Measurements from ENCODE around the gene BCL11B.
"Not testable (repeated sequence)": the region's sequence is repeated elsewhere in the genome, so short reads cannot be mapped to it uniquely, and the experiment has no call there.

BCL11B gene

DNA sequence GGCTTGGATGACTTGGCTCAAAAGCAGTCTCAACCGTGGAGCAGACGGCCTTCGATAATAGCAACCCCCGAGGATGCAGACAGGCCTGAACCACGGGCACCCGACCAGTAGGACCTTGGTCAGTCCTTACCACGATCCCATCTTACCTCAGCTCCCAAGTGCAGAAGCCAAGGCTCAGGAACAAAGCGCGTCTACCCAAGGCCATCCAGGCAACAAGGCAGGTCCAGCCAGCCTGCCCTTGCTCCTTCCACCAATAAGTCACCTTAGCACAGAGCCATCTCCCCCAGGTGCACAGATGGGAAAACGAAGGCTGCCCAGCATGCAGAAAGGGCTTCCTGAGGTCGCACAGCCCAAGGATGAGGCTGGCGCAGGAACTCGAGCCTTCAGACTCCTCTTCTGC is 77.3 kb downstream of the BCL11B start:
- DNase-seq = no peak

DNA sequence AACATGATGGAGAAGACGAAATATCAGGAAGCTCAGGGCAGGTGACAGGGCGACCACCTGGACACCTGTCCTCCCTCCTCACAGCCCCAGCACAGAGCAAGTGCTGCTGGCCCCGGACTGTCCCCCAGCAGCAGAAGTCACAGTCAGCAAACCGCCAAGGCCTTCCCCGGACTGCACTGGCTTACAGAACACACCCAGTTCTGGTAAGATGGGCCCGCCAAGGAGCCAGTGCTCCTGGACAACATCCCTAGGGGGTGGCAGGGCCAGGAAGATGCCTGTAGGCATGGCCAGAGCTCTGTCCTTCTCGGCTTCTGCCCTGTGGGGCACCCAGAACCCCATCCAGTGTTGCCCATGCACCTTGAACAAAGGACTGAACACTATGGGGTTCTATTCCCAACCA is 77.9 kb downstream of the BCL11B start:
- DNase-seq = no peak

DNA sequence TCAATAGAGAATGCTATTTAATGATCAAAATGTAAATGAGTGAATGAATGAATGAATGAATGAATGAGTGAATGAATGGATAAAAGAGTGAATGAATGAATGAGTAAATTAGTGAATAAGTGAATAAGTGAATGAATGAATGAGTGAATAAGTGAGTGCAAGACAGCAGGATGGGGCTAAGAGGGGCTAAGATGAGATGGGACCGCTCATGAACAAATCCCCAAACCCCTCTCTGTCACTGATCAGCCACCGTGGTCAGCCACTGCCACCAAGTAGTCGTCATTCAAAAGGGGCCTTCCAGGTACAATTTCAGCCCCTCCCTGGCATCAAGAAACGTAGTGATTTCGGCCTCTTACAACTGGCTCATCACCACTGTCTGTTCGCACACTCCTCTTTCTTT is 79.2 kb downstream of the BCL11B start:
- DNase-seq = no peak

DNA sequence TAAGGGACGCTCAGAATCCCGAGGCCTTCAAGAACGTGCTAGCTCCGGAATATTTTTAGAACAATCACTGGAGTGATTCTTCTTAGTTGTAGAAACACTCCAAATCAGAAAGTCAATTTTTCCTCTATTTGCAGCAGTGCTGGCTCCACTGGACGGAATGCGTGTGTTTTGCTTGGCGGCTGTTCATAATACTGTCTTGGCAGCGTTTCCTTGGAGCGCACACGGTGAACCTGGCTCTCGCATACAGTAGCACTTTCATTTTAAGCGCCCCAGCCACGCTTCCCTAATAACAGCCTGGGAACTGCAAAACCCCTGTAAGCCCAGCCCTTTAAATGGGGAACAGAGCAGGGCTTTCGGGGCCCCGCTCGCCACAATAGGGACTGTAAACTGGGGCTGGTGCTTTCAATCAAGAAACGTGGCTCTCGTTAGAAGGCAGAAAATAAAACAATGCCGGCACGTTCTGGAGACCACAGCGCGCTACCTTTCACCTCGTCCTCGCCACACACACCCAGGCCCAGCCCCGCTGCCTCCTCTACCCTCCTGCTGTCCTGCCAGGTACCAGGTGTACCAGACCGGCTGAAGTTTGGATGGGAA is 79.9 kb downstream of the BCL11B start:
- DNase-seq = peak; percentile 3

DNA sequence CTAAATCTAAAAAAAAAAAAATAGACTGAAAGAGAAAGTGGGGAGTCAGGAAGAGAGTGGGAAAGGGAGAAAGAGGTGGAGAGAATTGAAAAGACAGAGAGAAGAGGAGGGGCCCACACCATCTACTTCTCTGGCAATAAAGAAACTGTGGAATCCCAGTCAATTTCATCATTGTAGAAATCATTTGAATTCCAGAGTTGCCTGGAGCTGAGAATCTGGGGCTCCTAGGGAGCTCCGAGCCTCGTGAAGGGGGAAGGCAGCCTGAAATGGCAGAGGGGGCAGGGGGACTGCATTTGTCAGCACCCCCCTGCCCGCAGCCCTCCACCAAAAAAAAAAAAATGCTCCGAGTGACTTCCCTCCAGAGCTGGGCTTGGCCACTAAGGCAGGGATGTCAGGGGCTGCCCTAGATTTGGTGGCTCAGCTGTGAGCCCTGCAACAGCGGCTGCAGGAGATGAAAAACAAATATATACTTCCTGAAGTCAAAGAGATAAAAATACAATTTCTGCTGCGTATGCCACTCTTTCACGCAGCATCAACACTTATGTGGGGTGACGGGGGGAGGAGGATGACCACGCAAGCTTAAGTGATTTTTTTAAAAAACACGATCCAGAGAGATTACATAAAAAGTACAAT is 80.5 kb downstream of the BCL11B start:
- no peak for DNase-seq

DNA sequence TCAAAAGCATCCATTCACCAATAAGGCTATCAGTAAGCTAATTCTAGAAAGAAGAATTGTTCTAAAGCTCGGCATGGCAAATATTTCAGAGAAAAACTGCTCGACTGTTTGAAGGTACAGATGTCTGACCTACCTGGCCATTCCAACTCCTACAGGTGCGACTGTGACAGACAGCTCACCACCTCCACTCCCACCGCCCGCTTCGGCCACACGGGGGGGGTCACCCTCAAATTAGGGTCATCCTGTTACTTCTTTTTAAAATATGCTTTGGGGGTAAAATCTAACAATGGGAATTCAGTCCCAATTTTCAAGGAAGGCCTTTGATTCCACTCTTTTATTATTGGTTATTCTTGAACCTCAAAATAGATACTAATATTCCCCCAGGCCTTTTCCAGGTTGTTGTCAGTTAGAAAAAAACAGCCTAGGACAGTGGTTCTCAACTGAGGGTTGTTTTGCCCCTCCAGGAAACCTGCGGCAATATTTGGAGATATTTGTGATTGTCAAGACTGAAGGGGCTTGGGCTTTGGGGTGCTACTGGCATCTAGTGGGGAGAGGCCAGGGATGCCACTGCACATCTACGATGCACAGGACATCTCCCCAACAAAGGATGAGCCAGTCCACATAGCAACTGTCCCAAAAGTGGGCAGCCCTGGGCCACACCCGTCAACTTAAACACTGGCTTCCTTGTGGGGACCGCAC is 81.2 kb downstream of the BCL11B start:
- no peak for DNase-seq

DNA sequence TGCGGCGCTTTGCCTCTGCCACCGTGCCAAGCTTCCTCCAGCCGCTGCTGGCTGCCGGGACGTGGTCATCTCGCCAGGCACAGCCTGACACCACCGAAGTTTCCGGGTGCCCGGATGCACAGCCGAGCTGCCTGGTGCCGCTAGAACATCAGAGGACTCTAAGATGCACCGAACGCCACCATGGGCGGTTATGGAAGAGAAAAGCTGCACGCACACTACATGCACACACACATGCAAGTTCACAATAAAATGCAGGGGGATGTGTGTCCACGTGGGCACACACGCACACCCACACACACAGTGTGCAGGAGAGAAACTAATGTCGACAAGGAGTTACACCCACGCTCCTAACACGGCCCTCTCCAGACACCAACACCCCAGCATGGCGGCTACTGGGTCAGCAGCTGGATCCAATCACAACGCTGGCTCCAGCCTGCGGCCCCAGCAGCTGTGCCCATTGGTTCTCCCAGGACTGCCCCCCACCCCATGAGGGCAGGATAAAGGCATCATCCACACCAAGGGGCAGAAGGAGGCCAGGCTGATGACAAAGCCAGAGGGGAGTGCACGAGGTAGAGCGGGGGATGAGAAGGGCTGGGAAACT is 82.7 kb downstream of the BCL11B start:
- DNase-seq = peak; percentile 16

DNA sequence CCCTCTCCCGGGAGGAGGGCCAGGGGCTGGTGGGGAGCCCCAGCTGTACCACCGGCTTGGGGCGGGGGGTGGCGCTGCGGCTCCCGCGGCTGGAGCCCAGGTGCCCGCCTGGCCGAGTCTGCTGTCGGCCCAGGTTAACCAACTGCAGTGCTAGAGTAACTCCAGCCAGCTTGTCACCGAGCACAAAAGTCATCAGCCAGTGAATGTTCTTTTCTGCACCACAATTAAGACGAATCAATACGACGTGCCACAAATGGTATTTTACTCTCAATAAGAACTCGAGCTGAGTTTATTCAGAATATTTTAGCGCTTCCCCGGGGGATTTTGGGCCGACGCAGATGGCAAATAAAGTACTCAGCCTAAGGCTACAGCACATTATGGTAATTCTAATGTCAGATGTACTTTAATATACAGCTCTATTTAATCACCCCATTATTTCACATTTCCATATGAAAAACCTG is 83.2 kb downstream of the BCL11B start:
- DNase-seq = no peak

DNA sequence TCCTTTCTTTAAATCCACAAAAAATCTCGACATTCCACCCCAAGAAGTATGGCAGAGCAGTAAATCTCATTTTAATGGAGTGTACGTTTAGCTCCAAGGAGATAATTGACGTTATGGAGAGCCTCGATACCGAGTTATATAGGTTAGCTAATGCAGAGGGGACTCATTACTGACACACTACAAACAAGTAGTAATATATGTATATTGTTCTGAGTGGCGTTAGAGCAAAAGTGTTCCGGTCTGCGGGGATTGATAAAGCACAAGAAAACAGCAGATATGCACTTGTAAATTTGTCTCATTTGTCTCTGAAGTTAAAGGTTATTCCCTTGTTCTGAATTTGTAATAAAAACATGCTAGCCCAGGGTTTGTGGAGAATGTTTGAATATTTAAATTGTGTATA is 84.1 kb downstream of the BCL11B start:
- no peak for DNase-seq

DNA sequence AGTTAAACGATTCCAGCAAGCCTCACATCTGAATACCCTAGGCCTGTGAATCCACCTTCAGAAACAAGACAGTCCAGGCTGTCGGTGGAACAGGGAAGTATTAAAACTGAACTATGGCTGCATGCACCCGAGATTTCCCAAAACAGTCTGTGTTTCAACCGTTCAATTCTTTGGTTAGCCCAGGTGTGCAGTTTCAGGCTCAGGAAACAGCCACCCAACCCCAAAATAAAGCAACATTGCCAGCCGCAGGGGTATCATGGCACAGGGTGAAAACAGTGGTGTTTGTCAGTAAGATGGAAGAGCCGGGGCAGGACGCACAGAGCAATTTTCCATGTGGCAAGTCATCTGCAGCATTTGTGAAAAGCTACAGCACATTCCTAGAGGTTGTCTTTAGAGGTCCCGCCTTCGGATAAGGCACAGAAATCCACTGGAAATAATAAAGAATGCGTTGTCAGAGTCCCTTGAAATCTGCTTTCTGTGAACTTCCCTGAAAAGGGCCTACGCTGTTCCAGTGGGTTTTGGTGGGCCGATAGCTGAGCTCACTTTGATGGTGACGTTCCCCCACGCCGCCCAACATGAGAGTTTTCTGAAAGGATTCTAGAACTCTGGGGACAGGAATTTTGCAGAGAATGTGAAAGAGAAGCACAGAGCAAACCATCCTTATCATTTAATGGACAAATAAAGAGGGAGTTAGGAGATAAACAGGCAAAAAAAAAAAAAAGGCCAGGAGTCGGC is 84.9 kb downstream of the BCL11B start:
- no peak for DNase-seq

DNA sequence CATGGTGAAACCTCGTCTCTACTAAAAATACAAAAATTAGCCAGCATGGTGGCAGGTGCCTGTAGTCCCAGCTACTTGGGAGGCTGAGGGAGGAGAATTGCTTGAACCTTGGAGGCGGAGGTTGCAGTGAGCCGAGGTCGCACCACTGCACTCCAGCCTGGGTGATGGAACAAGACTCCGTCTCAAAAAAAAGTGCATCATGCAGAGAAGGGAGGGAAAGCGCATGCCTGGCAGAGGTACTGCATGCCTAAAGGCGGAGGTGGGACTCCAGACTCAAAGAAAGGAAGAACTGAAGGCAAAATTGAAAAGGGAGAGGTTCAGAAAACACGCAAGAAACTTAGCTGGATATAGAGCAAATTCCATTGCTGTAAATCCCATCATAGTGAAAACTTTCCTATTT is 85.7 kb downstream of the BCL11B start:
- DNase-seq = not testable (repeated sequence)

DNA sequence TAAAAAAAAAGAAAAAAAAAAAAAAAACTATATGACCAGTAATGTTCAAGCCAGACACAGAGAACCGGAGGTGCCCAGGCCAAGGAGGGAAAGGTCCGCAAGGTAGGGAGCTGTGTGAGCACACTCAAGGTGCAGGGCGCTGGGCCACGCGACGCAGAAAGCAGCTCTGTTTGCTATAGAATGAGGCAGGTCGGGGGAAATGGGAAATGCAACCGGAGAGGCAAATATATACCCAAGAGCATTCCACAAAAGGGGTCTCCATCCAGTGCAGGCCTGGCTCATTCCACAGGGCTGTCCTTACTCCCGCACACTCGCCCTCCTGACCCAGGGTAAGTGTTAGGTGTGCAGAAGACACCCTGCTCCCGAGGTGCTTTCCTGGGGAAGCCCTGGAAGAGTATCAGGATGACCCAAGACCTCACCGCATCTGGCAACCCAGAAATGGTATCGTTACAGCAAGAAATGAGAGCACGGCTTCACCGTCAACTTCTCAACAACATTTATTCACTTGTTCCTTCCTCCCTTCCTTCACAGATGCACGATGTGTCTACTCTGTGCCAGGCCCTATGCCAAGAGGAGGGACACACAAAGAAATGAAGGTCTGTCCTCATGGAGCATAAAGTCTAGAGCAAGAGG is 86.4 kb downstream of the BCL11B start:
- DNase-seq = no peak

DNA sequence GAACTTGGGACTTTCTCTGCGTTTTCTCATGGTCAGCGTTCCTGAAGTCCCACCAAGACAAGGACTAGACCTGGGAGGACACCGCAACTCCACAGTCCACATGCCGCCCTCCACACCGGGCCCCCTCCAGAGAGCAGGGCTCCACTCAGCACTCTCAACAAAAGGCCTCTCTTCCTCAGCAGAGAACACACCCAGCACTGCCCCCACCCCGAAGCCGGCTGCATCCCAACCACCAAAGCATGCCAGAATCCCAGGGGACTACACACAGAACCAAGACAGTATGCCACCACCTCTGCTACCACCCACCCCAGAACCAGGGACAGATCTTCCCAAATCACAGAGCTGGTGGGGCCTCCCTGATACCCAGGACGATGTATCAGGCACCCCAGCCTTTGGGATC is 88.3 kb downstream of the BCL11B start:
- DNase-seq = no peak

DNA sequence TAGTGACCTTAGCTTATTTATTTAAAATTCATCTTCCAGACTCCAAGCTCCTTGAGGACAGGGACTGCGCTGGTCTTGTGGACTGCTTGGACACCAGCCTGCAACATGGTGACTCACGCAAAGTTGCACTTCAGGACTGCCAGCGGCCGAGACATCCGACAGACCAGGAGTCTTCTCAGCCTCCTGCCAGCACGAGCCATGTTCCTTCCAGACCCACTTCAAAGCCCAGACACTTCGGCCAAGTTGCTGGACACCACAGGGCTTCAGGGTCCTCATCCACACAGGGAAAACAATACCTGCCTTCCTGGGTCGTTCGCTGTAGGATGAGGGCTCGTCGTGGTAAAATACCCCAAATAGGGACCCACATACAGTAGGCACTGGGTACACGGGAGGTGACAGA is 88.7 kb downstream of the BCL11B start:
- no peak for DNase-seq

DNA sequence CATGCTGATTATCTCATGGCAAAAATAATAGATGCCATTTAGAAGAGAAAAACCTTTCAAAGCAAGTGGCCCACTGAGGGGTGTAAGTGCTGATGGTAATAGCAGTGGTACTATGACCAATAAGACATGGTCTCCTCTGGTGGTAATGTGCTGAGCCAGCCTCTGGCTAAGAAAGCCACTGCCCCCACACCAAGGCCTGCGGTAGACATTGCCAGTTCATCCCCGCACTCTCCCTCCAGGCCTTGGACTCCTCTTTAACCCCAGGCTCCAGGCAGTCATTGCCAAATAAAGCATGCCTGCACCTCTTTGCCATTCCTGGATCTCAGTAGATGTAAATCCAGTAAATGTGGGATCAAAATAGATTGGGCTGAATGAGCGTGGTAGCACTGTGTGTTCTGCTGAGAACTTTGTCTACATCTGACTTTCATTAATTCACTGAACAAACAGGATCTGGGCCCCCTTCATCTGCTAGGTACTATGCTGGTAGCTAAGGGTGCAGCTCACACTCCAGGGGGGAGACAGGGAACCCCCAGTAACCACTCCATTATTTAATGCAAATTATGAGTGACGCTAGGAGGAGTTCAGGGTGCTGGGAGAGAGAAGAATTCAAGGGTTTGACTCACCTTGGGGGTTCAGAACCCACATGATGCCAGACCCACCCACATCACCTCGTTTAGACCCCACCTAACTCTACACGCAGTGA is 89.3 kb downstream of the BCL11B start:
- no peak for DNase-seq

DNA sequence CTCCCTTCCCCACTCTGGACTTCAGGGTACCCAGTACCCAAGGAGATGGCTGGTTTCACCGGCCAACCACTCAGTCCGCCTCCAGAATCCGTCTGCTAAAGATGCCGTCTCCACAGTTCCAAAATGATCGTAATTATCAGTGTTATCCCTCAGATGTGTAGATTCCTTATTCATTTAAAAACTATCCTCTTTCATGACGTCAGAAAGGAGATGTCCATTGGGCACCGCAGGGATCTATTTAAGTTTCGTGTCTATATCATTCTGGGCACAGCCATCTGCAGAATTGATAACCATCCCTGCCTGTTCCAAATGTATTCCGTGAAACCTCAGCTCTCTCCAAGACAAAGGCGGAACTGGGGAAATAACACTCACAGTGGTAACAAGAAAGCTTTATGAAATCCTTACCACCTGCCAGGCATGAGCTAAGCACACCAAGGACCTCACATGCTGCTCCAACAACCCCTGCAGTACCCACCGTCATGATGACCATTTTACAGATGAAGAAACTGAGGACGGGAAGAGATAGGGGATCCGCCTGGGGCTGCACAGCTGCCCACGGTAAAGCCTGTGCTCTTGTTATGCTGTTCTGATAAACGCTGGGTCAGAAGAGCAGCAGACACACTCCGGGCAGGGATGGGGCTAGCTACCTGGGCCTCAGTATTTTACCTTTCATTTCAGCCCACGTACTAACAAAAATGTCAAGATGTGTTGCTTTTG is 90.0 kb downstream of the BCL11B start:
- no peak for DNase-seq

DNA sequence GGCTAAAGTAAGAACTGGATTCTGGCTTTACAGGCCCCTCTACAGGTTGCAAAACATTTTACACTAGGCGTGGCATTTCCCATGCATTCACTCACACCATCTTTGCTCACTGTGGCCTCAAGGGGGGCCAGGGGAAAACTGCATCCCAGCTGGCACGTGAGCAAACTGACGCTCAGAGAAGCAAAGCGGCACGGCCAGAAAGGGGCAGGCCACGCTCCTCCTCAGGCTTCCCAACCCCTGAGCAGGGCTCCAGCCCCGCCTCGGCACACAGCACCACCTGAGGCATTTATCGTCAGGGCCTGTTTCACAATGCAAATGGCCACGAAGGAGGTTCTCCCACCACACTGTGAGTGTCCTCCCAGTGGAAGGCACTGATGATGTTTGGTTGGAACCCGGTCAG is 90.8 kb downstream of the BCL11B start:
- DNase-seq = no peak

DNA sequence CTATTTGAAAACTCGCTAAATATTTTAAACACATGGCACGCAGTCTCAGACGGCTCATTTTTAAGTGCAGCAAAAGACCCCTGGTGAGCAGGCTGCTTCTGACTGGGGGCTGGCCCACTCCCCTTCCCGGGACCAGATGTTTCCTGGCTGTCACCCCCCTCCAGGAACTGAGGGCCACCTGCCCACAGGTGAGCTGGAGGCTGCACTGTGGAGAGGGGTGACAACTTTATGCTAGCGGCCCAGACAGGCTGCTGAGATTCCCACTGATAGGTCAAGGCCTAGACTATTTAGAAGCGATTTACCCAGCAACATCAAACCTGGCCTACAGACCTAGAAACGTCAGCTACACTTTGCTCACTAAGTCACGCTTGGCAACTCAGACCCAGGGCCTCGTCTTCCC is 92.1 kb downstream of the BCL11B start:
- no peak for DNase-seq

DNA sequence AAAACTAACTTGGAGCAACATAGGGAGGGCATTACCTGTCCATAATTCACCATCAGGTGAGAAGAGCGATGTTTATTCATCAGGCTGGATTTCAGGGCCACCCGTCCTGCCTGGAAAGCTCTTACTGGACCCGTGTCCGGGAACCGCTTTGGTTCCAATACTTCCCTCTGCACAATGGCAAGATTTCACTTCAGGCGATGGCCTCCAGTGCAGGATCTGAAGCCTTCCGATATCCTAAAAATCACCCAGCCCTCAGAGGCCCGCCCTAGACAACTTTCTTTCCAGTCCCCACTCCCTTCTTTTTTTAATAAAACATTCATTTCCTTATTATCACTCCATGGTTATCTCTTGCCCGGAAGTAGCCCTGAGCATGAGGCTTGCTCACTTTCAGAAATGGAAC is 92.5 kb downstream of the BCL11B start:
- DNase-seq = no peak

DNA sequence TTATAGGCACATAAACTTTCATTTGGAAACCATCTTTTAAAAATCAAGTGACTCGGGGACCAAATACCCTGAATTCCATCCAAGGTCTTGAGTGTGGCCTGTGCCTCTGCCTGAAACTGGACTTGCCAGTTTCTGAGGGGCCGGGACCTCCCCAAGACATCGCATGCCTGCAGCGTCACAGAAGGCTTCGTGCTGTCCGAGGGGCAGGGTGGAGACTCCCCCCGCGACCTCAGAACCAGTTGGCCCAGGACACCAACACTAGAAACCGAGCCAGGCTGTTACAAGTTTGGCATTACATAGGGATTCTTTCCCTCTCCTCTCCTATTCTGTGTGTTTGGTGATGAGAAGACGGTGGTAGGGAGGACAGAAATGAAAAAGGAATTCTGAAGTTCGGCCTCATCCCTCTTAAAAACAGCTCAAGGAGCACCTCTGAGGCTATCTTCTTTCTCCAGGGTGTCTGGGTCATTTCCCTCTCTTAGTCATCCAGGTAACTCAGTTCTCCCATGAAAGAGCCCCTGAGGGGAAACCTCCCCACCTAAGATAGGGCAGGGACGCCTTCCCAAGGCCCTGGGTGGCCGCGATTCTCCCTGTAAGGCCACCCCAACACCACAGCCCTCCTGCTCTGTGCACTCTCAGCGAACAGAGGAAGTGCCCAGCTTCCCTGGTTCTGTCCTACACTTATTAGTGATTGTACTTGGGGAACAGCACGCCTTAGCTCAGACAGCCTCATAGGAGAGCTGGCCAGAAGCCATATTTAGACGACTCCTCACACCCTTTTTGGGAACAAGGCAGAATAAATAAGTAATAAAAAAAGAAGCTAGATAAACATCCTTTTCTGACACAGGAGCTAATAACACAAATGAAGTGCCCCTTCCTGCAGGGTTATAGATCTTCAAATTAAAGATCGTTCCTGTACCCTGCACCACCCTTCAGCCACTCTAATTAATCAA is 93.8 kb downstream of the BCL11B start:
- DNase-seq = no peak

All from midbrain (tissue), 1 donor.